NCI-H345 (cell line): ENCODE results near the gene G6PC1.
"Not testable (repeated sequence)": the region's sequence is repeated elsewhere in the genome, so short reads cannot be mapped to it uniquely, and the experiment has no call there.

Experiments used
- DNase-seq: peaks from one replicate; lab custom pipeline; 2025; lab: John Stamatoyannopoulos, UW

Gene G6PC1

DNA sequence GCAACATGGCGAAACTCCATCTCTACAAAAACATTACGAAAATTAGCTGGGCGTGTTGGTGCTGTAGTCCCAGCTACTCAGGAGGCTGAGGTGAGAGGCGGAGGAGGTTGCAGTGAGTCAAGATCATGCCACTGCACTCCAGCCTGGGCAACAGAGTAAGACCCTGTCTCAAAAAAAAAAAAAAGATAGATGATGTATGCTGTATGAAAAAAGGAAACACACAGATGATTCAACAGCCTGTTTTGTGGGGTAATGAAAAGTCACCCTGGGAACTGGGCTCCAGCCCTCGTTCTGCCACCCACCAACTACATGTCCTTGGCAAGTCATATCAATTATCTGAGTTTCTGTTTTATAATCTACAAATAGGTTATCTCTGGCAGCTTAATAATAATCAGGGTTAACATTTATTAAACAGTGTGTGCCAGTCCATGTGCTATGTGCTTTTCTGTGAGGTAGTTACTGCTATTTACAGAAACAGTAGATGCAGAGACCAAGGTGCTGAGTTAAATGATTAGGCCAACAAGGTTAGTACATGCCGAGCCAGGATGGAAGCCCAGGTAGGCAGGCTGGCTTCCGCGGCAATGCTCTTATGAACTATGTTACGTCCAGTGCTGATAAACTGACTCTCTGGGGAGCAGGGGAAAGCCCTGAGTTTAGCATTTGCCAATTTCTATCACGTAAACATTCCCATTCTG, 1.1 kb downstream of the G6PC1 start:
- no peak for DNase-seq

DNA sequence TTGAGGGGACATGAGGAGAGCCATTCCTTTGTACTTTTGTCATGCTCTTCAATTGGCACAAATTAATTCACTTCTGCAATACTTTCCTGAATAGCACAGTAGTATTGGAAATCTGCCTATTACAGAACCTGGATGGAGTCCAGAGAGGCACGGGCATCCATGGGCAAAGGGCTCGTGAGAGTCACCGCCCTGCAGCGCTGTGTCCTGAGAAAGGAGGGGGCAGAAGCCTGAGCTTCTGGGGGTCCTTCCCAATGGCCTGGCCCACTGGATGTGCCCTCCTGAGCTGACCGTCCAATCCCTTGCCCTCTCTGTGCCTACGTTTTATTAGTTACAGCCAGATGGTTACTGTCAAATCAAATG, 3.5 kb downstream of the G6PC1 start:
- no peak for DNase-seq

DNA sequence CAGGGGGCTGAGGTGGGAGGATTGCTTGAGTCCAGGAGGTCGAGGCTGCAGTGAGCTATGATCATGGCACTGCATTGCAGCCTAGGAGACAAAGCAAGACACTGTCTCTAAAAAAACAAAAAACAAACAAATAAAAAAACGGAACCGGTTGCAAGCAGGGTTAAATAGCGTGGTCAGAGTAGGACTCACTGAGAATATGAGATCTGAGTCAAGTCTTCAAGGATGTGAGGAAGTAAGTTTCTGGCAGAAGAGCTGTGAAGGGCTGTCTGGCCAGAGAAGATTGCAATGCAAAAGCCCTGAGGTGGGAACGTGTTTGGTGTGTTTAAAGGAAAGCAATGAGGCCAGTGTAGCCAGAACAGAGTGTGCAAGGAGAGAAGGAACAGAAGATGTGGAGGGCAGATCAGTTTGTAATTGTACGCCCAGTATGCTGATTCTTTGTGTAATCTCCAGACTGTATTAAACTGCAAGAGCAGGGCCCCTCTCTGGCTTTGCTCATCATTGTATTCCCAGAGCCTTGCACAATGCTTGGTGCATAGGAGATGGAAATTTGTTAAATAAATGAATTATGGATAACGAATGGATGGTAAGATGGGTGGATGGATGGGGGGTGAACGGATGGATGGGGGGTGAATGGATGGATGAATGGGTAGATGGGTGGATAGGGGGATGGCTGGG, 6.3 kb downstream of the G6PC1 start:
- no peak for DNase-seq

GRCh38 chr17:42908872-42909700, 8.5 kb downstream of the G6PC1 start:
- DNase-seq: no peak

GRCh38 chr17:42913522-42913921, 12.9 kb downstream of the G6PC1 start:
- DNase-seq: no peak

DNA sequence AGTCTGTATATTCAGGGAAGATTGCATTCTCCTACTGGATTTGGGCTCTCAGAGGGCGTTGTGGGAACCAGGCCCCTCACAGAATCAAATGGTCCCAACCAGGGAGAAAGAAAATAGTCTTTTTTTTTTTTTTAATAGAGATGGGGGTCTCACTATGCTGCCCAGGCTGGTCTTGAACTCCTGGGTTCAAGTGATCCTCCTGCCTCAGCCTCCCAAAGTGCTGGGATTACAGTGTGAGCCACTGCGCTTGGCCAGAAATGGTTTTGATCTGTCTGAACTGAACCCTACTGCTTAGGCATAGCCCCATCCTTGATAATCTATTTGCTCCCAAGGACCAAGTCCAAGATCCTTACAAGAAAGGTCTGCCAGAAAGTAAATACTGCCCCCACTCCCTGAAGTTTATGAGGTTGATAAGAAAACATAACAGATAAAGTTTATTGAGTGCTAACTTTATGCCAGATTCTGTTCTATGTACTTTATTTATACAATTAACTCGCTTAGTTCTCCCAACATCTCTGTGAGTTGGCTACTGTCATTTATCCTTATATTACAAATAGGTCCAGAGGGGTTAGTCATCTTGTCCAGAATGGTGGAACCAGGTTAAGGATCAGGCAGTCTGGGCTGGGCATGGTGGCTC, 13.5 kb downstream of the G6PC1 start:
- DNase-seq: no peak

GRCh38 chr17:42915288-42915687, 14.7 kb downstream of the G6PC1 start:
- DNase-seq: not testable (repeated sequence)

- DNase-seq: not testable (repeated sequence)
Observed at GRCh38 chr17:42916388-42917235, 16.0 kb downstream of the G6PC1 start.

- no peak for DNase-seq
Observed at GRCh38 chr17:42917236-42917603, 16.6 kb downstream of the G6PC1 start.

DNA sequence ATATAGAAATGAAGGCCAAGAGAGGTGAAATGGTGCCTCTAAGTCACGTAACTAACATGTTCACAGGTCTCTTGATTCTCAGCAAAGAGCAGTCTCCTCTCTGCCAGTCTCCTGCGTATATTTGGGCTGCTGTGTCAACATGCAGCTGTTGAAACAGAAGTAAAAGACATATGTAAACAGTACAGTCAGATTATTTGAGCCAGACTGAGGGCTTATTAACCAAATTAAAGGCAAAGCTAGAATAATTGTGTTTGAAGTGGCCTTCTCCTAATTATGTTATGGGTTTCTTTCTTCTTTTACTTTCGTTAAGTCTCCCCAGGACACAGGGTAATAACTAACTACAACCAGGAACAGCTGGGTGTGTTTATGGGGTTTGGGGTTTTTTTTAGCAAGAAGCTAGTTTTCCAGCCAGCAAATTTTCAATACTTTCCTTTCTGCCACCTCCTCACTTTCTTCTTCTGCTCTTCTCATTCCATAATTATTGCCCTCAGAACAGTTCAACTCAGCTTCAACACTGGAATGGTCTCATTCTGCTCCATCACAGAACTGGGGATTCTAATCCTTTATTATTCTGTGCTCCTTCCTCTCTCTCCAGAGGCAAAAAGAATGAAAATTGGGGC, 18.4 kb downstream of the G6PC1 start:
- DNase-seq: peak; percentile 47

DNA sequence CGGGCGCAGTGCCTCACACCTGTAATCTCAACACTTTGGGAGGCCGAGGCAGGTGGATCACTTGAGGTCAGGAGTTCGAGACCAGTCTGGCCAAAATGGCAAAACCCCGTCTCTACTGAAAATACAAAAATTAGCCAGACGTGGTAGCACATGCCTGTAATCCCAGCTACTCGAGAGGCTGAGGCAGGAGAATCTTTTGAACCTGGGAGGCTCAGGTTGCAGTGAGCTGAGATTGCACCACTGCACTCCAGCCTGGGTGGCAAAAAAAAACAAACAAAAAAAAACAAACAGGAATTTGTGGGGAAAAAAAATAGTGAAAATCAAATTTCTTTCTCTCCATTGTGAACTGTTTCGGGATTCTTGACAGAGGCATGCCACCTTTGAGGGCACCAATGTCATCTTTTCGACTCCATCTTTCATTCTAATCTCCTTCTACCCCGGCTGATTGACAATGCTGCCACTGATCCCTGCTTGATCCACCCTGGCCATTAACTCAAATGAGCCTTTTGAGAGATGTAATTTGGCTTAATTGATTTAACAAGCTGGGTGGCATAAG, 19.0 kb downstream of the G6PC1 start:
- not testable (repeated sequence) for DNase-seq

- DNase-seq: no peak
Observed at GRCh38 chr17:42920106-42920900, 19.7 kb downstream of the G6PC1 start.

DNA sequence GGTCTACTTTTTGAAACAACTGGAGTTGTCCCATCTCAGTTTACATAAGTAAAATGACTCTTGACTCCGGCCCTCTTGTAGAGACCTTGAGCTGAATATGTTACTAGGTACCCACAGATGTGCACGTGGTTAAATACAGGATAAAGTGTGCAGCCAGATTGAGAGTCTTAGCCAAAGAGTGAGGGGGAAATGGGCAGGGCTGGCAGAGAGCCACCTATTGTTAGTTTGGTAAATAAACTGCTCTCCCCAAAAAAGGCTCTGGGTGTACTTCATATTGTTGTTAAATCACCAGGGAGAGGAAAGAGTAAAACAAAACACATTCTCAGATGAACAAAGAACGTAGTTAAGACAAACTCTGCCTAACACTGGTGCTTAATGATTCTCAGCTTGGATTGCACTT, 20.3 kb downstream of the G6PC1 start:
- peak; percentile 32 for DNase-seq

- DNase-seq: no peak
Observed at GRCh38 chr17:42922294-42922693, 21.7 kb downstream of the G6PC1 start.

GRCh38 chr17:42923472-42923871, 22.9 kb downstream of the G6PC1 start:
- not testable (repeated sequence) for DNase-seq

- no peak for DNase-seq
Observed at GRCh38 chr17:42924891-42925290, 24.3 kb downstream of the G6PC1 start.

DNA sequence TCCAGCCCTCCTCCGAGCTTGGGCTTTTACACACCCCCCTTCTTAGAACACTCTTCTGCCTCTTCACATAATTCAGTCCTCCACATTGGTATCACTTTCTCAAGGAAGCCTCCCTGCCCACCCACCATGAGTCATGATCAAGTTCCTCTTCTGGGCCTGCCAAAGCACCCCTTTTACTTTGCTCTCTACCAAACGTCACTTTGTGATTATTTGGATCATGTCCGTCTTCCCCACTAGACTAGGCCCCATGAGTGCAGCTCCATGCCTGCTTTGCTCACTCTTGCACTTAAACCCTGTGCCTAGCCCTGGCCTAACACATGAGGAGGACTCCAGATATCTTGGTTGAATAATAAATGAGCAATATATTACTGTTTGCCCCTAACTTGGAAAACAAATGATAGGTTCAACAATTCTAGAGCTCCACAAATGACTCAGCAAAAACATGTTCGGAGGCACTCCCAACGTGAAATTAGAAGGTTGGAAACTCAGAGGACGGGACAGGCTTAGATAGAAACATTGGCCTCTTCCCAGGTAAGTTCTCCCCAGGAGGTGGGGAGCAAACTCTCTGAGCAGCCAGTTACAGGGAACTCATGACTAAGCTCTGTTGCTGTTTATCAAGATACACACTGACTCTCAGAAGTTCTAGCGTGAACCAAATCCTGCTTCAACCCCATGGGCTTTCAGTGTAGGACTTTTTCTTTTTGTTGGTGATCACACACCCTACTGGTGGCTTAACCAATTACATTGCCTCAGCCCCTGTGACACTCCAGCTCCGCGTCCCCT, 28.3 kb downstream of the G6PC1 start:
- no peak for DNase-seq

DNA sequence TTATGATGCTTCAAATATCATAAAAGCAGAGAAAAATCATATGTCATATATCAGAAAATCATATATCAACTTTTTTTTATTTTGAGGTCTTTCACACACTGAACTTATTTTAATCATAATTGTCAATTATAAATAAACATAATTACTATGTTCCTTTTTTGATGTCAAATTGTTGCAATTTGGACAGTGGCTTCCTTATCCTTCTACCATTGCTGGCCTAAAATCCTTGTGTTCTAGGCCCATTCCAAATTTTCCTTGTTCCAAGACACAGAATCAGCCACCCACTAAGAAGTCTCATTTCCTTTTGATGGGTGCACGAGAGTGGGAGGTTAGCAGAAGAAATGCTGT, 28.9 kb downstream of the G6PC1 start:
- DNase-seq: no peak
